ENCODE data around the gene MAB21L3.

The MAB21L3 gene

GRCh38 chr1:116175611-116176010 is 64.4 kb downstream of the MAB21L3 start:
- no peak overlapping the region for H3K9ac ChIP-seq (ENCODE audit: low read length)
- H4K20me1 ChIP-seq (ENCODE audit: insufficient read depth, low read length): no peaks in the 10 kb centered on the region
- no peaks in the 10 kb centered on the region for H3K79me2 ChIP-seq (ENCODE audit: insufficient read depth, low read length)
- H3K4me1 ChIP-seq (ENCODE audit: insufficient read depth, low read length, severe bottlenecking): no peaks in the 10 kb centered on the region
- no peak overlapping the region for H3K27ac ChIP-seq (ENCODE audit: low read depth, low read length, poor library complexity, severe bottlenecking)
- H3F3A ChIP-seq (ENCODE audit: insufficient read depth, low read length): no peaks in the 10 kb centered on the region
- no peaks in the 10 kb centered on the region for H3K9me2 ChIP-seq (ENCODE audit: low read depth, low read length)
- H3K4me3 ChIP-seq (ENCODE audit: low read depth, low read length, poor library complexity, severe bottlenecking): no peak overlapping the region
- 0 out of 2 replicates have a peak, but pooled peaks cover 3% of the 10 kb centered on the region for H3K27me3 ChIP-seq (ENCODE audit: insufficient read depth, low read length)
- no peak overlapping the region for H3K4me2 ChIP-seq (ENCODE audit: low read length)
- H2AFZ ChIP-seq (ENCODE audit: low read length): no peak overlapping the region
- no peak for TF ChIP-seq EZH2 (IDR thresholded peaks at IDR 0.05; ENCODE audit: borderline replicate concordance, low read length)
- TF ChIP-seq CTCF (IDR thresholded peaks at IDR 0.05; ENCODE audit: low read length): no peak
- H3K36me3 ChIP-seq (ENCODE audit: insufficient read depth, low read length): no peaks in the 10 kb centered on the region
- H3K9me3 ChIP-seq (ENCODE audit: low read length): no peaks in the 10 kb centered on the region

GRCh38 chr1:116176306-116176789 is 65.1 kb downstream of the MAB21L3 start:
- TF ChIP-seq CTCF (IDR thresholded peaks at IDR 0.05; ENCODE audit: low read length) (no peak), EZH2 (IDR thresholded peaks at IDR 0.05; ENCODE audit: borderline replicate concordance, low read length) (no peak)
- Histone ChIP-seq H3K36me3 (ENCODE audit: insufficient read depth, low read length) (no peaks in the 10 kb centered on the region), H3K79me2 (ENCODE audit: insufficient read depth, low read length) (no peaks in the 10 kb centered on the region), H3K9me2 (ENCODE audit: low read depth, low read length) (no peaks in the 10 kb centered on the region), H3K27me3 (ENCODE audit: insufficient read depth, low read length) (0 out of 2 replicates have a peak, but pooled peaks cover 3% of the 10 kb centered on the region), H2AFZ (ENCODE audit: low read length) (no peak overlapping the region), H3K4me1 (ENCODE audit: insufficient read depth, low read length, severe bottlenecking) (no peaks in the 10 kb centered on the region), H3K9me3 (ENCODE audit: low read length) (no peaks in the 10 kb centered on the region), H3K4me2 (ENCODE audit: low read length) (no peak overlapping the region), H3F3A (ENCODE audit: insufficient read depth, low read length) (no peaks in the 10 kb centered on the region), H3K4me3 (ENCODE audit: low read depth, low read length, poor library complexity, severe bottlenecking) (no peak overlapping the region), H3K9ac (ENCODE audit: low read length) (no peak overlapping the region), H3K27ac (ENCODE audit: low read depth, low read length, poor library complexity, severe bottlenecking) (no peak overlapping the region), H4K20me1 (ENCODE audit: insufficient read depth, low read length) (no peaks in the 10 kb centered on the region)

DNA sequence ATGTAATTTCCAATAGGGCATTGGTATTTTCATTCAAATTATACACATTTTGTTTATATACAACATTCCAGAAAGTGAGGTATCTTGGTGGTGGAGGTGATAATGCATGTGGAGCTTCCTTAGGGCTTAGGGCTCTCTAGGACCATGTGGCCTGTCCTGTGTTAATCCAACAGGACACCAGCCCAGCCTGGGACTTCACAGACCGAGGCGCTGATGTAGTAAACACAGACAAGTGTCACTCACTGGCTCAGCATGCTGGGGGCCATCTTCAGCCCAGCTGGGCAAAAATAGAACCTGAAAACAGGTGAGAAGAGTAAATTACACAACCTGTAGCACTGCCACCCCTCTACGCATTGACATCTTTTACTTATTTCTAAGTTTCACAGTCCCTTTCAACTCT is 66.7 kb downstream of the MAB21L3 start:
- TF ChIP-seq CTCF (IDR thresholded peaks at IDR 0.05; ENCODE audit: low read length) (no peak), EZH2 (IDR thresholded peaks at IDR 0.05; ENCODE audit: borderline replicate concordance, low read length) (no peak)

More for the DNA sequence above, 66.7 kb downstream of the MAB21L3 start:
- Histone ChIP-seq H3K9me2 (ENCODE audit: low read depth, low read length) (no peaks in the 10 kb centered on the region), H3K36me3 (ENCODE audit: insufficient read depth, low read length) (no peaks in the 10 kb centered on the region), H2AFZ (ENCODE audit: low read length) (no peak overlapping the region), H3K79me2 (ENCODE audit: insufficient read depth, low read length) (no peaks in the 10 kb centered on the region), H3K27ac (ENCODE audit: low read depth, low read length, poor library complexity, severe bottlenecking) (no peak overlapping the region), H4K20me1 (ENCODE audit: insufficient read depth, low read length) (no peaks in the 10 kb centered on the region), H3K4me1 (ENCODE audit: insufficient read depth, low read length, severe bottlenecking) (no peaks in the 10 kb centered on the region), H3K9me3 (ENCODE audit: low read length) (no peaks in the 10 kb centered on the region), H3K4me2 (ENCODE audit: low read length) (no peak overlapping the region), H3K9ac (ENCODE audit: low read length) (no peak overlapping the region), H3K27me3 (ENCODE audit: insufficient read depth, low read length) (0 out of 2 replicates have a peak, but pooled peaks cover 3% of the 10 kb centered on the region), H3K4me3 (ENCODE audit: low read depth, low read length, poor library complexity, severe bottlenecking) (no peak overlapping the region), H3F3A (ENCODE audit: insufficient read depth, low read length) (no peaks in the 10 kb centered on the region)

Measured in OCI-LY1 (cell line).